T1000 (cell line): Measurements from ENCODE around the gene PMFBP1.

ENCODE experiments used
- DNase-seq: peaks from one replicate; lab custom pipeline; 2025; ENCODE audit warnings: mixed read lengths; lab: John Stamatoyannopoulos, UW

The PMFBP1 gene

DNA sequence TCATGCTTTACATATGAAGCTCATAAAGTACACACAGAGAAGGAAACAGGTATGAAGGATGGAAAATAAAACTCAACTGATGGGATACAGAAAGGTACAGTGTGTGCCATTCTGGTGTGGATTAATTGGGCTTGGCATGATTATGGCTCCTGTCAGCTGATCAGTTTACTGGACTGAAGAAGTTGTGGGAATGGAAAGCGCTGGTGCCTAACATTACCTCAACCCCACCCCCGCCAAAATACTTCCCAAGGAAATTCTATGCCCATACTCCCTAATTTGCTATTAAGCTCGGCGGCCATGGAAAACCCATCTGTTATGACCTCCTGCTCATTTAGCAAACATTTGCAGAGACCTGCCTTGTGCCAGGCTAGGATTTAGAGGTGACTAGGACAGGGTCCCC lies 16.6 kb upstream of the PMFBP1 start:
- DNase-seq: no peak

- DNase-seq: no peak
Measured at GRCh38 chr16:72187551-72187950, 15.6 kb upstream of the PMFBP1 start.

GRCh38 chr16:72182976-72183375 lies 11.0 kb upstream of the PMFBP1 start:
- DNase-seq: no peak

DNA sequence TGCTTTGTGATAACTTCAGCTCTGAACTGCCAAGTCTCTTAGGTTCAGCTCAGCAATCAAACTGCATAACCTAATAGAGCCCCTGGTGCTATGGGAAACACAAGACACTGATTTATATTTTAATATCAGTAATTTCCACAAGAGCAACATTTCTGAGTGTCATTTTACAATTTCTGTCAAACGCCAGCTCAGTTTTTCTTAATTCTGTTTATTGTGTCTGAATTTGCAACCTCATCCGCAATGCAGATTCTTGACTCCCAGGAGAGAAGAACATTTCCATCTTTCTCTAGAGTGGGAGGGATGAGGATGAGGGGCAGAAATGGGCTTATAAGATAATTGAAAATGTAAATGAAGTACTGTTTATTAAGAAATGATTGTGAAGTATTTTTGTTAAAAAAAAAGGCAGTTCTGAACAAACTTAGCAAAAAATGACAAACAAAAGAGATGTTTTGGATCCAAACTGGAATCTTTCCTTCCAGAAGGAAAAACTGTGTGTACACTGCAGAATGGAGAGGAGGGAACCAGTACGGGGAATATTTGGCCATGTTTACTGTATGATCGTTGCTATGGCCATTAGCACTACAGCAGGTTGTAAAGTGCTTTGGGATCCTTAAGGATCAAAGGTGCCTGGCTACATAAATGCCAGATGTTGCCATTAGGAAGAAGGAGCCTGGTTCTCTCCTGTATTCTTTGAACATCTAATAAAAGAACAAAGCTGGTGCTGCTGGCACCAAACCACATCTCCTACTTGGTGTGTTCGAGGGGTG lies 7.4 kb upstream of the PMFBP1 start:
- no peak for DNase-seq

DNA sequence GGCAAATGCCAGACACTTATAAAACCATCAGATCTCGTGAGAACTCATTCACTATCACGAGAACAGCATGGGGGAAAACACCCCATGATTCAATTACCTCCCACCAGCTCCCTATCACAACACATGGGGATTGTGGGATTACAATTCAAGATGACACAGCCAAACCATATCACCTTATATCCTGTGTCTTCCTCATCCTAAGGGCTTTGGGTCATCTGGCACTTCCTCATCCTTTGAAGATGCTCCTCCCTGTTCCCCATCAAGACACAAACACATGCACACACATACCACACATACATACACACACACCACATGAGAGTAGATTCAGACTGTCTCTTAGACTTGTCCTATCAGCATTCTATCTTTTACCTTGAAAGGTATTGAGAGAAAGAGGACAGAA lies 2.8 kb upstream of the PMFBP1 start:
- no peak for DNase-seq

DNA sequence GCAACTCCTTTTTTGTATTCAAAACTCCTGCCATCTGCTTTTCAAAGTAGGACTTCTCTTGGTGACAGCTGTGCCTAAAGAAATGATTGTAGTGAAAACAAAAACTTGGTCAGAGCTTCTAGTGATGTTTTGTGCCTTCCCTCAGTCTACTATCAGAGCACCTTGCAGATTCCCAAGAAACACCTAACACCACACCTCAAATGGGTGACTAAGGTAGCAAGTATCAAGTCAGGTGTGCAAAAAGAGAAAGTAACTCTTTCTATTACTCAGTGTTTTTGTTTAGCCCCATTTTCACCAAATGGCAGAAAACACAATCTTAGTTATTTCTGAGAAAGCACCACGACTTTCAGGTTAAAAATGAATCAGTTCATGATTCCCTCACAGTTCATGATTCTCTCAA lies 2.0 kb upstream of the PMFBP1 start:
- no peak for DNase-seq

DNA sequence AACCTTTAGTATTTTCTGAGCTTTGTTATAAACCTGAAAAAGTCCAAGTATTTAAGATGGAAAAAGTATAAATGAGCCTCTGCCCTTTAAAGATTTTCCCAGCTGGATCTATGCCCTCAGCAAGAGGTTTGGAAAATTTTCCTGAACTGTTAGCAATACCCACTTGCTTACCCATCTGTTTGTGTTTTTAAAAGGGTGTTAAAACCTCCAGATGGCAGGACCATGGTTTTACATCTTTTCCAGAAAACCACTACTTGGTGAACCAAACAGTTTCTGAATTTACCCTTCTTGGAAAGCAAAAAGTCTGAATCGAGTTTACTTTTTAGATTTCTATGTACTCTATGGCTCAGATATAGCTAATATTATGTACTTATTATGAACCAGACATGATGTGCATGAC lies 719 bp downstream of the PMFBP1 start:
- DNase-seq: no peak

- no peak for DNase-seq
Measured at GRCh38 chr16:72169708-72170107, 2.2 kb downstream of the PMFBP1 start.

- no peak for DNase-seq
Measured at GRCh38 chr16:72168365-72168764, 3.6 kb downstream of the PMFBP1 start.

GRCh38 chr16:72166954-72167561 lies 4.9 kb downstream of the PMFBP1 start:
- no peak for DNase-seq

DNA sequence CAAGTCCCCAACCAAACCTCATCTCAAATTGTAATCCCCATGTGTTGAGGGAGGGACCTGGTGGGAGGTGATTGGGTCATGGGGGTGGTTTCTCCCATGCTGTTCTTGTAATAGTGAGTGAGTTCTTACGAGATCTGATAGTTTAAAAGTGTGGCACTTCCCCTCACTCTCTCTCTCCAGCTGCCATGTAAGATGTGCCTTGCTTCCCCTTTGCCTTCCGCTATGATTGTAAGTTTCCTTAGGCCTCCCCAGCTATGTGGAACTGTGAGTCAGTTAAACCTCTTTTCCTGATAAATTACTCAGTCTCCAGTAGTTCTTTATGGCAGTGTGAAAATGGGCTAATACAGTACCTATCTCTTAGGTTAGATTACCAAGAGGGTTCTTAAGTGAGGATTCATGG lies 5.8 kb downstream of the PMFBP1 start:
- DNase-seq: no peak

DNA sequence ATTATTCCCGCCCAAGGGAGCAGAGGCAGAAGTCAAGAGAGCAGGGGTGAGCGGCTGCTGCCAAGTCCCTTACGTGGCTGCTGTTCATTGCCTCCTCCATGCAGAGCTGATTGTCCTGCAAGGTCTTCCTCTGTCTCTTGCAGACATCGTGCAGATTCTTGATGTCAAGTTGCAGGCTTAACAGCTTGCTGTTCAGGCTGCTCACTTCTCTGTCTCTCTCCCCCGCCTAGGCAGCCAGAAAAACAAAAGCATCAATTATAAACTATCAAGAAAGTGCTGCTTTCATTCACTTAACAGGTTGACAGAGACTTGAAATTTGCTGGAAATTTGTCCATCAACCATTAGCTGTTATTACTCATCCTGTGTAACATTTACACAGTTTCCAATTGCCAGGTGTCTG lies 7.3 kb downstream of the PMFBP1 start:
- DNase-seq: no peak

GRCh38 chr16:72162105-72162692 lies 9.8 kb downstream of the PMFBP1 start:
- no peak for DNase-seq

- no peak for DNase-seq
Measured at GRCh38 chr16:72159801-72160200, 12.2 kb downstream of the PMFBP1 start.

DNA sequence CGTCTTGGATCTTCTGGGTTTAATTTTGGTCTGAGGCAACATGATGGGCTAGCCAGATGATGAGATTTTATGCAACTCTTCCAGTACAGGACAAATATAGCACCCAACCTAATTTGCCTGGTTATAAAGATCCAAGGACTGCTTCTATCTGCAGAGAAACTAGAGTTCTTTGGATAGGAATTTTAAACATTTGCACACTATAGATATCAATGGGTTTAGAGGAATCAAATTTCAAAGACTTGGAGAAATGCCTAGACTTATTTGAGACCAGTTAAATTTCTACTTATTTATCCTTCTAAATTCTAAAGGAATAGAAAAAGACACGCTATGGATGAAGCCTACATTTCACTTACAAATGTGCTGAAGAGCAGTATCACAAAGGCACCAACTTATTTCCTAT lies 12.6 kb downstream of the PMFBP1 start:
- DNase-seq: no peak

- DNase-seq: no peak
Measured at GRCh38 chr16:72149676-72150464, 22.1 kb downstream of the PMFBP1 start.

DNA sequence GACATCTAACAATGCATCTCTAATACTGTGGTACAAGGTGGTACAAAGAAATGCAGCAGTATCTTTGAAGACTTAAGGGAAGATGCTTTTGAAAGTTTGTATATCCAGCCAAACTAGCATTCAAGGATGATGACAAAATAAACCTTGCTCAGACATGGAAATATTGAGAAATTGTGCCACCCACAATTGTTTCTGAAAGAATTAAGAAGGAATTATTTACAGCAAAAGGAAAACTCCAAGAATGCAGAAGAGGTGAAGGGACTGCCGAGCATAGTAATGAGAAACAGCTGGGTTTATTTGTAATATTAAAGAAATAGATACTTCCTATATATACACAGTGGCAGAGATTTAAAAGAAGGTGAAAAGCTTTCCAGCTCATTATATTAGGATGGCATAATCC lies 29.5 kb downstream of the PMFBP1 start:
- DNase-seq: no peak

- no peak for DNase-seq
Measured at GRCh38 chr16:72139908-72140307, 32.0 kb downstream of the PMFBP1 start.

DNA sequence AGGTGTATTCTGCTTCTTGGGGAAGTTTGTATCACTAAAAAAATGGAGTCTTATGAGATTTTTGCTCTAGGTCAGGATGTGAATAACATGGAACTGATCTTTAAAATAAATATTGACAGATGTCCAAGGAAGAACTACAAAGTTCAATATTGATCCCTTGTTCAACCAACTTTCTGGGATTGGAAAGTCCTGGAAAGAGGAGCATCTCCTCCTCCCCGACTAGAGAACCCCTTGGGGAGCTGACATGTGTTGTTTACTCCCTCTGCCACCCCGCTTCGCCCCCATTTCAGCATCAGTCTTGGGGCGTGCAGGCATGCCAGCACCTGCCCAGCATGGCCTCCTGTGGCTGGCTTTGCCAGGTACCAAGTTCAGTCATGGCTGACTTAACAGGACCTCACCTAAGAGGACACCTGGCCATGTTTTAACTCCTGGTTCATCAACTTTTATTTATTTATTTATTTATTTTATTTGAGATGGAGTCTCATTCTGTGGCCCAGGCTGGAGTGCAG lies 33.8 kb downstream of the PMFBP1 start:
- no peak for DNase-seq

DNA sequence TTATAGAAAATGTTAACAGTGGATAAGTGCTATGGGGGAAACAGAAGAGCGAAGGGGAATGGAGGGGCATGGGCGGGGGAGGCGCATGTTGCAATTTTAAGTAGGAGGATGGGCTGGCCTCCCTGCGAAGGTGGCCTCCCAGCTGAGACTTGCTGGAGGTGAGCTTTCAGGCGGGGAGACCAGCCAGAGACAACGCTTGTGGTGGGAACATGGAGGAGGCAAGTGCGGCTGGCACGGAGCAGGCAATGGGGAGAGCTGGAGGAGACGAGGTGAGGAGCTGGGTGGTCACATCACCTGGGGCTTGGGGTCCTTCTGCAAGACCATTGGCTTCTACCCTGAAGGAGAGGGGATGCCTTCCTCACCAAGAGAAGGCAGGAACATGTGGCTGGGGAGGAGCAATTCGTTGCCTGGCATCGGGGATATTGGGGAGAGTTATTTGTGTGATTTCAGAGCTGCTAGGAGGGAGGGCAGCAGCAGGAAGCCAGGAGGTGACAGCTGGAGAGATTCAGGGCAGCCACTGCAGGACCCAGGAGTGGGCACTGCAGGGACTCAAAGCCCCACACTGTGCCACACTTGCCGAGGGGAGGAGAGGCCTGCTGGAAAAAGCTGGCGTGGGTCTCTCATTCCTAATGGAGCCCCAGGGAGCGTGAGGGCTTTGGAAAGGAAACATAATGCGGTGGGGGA lies 34.4 kb downstream of the PMFBP1 start:
- no peak for DNase-seq

DNA sequence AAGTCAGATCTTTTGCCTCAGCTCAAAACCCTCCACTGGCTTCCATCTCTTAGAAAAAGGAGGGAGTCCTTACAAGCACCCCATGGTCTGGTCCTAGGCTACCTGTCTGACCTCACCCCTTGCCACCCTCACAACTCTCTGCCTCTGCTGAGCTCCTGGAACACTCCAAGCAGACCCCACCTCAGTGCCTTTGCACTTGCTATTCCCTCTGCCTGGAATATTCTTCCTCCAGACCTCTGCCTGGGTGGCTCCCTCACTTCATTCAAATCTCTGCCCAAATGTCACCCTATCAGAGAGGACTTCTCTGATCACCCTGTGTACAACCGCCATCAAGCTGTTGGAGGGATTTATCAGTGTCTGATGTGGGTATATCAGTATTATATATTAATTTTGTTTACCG lies 37.4 kb downstream of the PMFBP1 start:
- no peak for DNase-seq

DNA sequence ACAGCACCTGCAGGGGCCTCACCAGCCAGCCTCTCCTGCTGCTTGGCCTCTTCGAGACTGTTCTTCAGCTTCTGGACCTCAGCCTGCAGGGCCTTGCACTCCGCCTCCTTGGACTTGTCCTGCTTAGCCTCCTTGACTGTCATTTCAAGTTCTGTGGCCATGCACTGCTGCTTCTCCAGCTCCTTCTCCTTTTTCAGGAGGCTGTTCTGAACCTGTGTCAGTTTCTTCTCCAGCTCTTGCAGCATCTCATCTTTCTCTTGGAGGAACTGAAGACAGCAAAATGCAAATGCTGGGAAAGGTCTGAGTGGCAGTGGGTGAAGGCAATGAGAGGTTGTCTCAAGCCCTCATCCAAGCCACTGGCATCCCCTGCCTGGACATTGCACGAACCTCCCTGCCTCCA lies 39.2 kb downstream of the PMFBP1 start:
- DNase-seq: no peak
